ENCODE measurements around the gene BTBD6.

- TF ChIP-seq REST (IDR thresholded peaks at IDR 0.05; ENCODE audit: insufficient read depth in 1 of 2, low read depth in 2 of 2, low read length in 2 of 2), result no peak
- TF ChIP-seq SIN3A (IDR thresholded peaks at IDR 0.05; ENCODE audit: borderline replicate concordance, insufficient read depth, low read length), result no peak
Measured at GRCh38 chr14:105219753-105220152, 28.6 kb upstream of the BTBD6 start.
